MM.1S (cell line): ENCODE data around the gene SLCO3A1.

Experiments
- CTCF ChIP-seq: fragments of 300-600 bp; sonication (generic); IDR thresholded peaks from 2 replicates; pipeline ENCODE4 v1.5.1; 2016; ENCODE audit warnings: antibody characterized with exemption, low read length, mixed read lengths
- EZH2 ChIP-seq: fragments of 300-600 bp; sonication (generic); optimal IDR thresholded peaks from 2 replicates; pipeline ENCODE3; 2017; ENCODE audit warnings: low read depth, mild to moderate bottlenecking, antibody characterized with exemption, low read length, mixed read lengths

GRCh38 chr15:92050220-92050898 is 196.9 kb downstream of the SLCO3A1 start:
- TF ChIP-seq CTCF (no peak), EZH2 (no peak)
